RPMI8226 (cell line): ENCODE results near the gene GAR1.
"Not testable (repeated sequence)": the region's sequence is repeated elsewhere in the genome, so short reads cannot be mapped to it uniquely, and the experiment has no call there.

Experiments used
- DNase-seq: peaks from one replicate; pipeline ENCODE4 v3.0.0-alpha.2; 2015

The GAR1 gene

DNA sequence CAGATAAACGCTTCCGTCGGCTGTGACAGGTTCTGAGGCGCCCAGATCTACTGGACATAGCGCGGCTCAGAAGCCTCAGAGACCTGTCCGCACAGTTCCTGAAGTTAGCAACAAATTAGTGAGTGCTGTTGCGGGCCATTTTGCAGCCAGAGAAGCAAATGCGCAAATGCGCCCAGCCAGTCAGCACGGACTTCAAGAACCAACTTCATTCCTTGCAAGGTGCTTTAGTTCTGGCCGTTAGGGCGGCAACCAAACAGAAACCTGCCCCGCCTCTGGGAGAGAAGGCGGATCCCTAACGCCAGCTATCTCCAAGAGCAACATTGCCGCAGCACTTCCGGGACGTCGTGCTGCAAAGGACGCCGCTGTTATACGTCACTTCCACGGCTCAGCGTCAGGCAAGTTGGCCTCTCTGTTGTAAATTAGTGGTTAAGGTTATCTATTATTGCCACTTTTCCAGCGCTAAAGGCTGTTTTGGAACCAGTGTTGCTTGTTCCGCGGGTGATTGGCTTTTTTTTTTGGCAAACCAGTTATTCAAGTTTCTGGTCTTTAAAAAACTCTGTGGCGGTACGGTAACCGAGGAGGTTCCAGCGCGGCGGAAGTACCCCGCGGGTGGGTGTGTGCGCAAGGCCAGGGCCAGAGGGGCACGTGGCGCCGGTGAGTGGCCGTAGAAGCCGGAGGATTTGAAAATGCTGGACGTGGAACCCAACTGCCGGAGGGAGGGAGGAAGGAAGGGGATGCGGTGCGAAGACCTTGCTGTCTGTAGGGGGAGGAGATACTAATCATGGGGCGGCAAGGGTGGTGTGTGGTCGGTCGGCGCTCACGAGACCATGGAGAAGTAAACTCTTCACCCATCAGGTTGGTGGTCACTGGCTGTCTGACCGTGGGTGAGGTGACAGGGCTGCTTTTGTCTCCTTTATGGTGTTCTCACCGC lies at the start of gene GAR1:
Gene GAR1 (plus strand): TSS at position 612 of the 931 bp plus-strand sequence. CDS start 403 bp downstream, outside the sequence.
- peak; percentile 93 for DNase-seq

DNA sequence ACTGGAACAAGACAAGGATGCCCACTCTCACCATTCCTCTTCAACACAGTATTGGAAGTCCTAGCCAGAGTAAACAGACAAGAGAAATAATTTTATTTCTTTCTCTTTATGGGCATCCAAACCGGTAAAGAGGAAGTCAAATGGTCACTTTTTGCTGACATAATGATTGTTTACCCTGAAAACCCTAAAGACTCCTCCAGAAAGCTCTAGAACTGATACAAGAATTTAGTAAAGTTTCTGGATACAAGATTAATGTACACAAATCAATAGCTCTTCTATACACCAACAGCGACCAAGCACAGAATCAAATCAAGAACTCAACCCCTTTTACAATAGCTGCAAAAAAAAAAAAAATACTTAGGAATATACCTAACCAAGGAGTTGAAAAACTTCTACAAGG lies 33.5 kb upstream of the GAR1 start:
- DNase-seq = not testable (repeated sequence)

DNA sequence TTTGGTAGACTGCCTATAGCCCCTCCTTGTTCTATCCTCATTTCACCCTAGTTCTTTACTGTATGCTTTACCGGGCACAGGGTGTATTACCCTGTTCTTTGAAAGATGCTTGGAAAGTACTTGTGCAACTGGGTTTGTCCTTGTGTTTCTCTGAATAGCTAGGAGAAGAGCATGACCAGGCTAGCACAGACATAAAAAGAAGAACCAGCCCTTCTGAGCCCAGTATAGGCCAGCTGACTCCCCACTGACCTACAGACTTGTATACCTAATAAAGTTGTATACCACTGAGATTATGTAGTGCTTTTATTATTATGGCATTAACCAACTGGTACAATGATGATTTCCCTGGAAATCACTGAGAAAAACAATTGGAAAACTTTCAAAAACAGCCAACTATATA lies 28.7 kb upstream of the GAR1 start:
- DNase-seq = no peak

DNA sequence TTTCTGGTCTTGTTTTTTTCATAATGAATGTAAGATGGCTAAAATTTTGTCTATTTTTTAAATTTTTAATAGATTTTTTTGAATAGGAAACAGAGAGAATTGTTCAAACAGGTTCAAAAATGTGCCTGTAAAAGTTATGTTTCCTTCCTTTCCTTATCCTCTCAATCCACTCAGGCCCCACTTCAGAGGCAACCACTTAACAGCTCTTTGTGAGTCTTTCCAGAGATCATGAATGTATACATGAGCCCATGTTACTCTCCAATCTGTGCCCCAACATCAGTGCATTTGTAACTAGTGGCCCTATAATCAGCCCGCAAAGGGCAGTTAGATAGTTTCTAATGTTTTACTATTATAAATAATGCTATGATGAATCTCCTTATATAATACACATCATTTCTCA lies 27.8 kb upstream of the GAR1 start:
- no peak for DNase-seq

DNA sequence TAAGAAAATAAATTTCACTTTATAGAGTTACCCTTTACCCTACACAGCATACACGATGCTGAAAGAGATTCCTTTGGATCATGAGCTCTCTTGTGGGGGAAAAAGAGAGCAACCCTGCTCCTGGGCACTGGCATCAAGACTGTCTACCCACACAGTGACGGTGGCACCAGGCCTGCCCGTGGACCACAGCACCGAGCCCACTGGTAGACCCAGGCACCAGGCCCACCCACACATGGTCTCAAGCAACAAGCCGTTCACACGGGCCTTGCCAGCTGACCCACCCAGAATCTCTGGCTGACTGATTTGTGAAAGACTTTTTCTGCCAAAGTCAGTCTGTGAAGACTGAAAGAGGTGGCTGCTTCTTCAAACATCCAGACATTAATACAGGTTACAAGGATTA lies 20.5 kb upstream of the GAR1 start:
- DNase-seq = no peak

DNA sequence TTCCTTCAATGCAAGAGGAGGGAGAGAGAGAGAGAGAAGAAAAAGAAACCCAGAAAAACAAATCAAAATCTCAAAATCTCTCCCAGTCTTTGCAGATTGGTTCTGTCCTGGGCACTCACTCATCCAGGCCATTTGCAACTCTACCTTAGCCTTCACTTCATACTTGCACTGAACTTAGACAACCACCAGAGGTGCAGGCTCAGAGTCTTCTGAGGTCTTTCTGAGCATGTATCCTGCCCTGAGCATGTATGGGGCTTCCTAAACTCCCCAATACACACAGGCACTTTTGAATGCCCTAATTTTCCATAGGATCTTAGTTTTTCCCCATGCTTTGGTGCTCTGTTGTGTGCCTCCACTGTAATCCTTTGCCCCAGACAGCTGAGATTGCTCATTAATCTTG lies 16.7 kb upstream of the GAR1 start:
- DNase-seq = no peak

DNA sequence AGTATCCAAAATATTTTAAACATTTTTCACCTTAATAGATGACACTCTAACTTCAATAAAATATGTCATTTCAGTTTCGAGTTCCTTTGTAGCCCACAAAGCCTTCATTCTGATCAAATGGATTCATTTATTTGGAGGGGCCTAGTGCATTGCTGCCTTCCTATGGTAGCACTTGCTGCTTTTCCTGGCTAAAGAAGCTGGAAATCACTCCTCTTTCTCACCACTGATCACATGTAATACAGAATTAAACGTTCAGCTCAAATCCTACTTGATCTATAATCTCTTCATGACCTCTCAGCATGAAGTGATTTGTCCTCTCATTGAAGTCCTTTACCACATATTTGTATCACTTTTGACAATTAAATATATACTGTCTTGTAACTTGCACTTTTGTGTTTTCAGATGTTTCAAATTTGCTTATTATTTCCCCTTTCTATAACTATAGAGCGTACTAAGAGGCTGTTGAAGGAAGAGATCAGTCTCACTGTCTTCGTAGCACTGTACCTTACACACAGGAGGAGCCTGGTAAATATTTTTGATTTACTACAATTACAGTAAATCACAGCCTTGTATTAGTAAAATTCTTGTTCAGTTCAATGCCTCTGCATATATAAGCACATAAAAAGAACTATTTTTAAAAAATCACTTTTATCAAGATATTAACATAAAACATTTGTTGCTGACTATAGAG lies 14.3 kb upstream of the GAR1 start:
- DNase-seq = no peak

DNA sequence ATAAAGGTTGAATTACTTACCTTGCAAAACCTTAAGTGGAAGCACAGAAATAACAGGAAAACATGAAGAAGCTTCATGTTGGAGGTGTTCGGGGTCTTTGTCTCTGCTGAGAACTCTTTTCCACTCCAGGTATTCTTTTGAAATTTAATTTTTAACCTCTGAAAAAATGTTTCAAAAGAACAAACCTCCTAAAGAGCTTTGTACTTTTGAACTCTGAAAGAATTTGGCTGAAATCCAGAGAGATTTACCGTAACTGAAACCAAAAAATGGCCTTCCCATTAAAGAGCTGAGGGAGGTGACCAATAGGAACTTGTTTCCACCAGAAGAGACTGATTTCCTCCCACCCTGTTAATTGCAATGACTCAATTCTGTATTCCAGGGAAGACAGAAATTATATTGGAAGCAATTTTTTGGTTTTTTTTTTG lies 13.7 kb upstream of the GAR1 start, which contains the start of gene CFI:
Gene CFI (minus strand): TSS at position 105 of the 425 bp plus-strand sequence. CDS start 28 bp downstream, at position 77.
- DNase-seq = peak; percentile 44

DNA sequence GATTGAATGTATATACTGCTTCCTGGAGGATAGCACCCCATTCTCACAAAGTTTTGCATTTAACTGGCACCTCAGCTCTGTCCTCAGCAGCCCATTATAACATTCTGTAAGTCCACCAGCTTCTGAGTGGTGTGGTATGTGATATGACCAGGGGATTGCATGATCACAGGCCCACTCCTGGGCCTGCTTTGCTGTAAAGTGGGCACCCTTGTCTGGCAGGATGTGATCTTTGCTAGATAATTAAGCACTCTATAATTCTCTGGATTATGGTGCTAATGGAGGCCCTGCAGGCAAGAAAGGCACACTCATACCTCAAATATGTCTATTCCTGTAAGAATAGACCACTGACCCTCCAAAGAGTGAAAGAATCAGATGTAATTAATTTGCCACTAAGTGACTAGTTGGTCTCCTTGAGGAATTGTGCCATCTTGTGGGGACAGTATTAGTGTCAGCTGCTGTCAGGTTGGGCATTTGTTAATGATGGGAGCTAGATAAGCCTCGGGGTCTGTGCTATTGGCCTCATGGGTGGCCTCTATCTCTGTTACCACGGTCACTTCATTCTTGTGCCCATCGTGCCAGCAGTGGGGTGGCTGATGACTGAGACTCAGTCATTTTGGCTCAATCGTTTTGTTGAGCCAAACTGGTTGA lies 11.5 kb upstream of the GAR1 start:
- DNase-seq = peak; percentile 45

DNA sequence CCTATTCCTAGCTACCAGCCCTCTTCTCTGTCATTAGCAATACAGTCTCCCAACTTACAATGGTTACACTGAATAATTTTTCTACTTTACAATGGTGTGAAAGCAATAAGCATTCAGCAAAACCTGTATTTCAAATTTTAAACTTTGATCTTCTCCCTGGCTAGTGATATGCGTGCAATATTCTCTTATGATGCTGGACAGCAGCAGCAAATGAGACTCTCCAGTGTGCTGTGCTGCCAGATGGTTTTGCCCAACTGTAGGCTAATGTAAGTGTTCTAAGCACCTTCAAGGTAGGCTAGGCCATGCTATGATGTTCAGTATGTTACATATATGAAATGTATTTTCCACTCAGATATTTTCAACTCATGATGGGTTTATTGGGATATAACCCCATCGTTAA lies 5.9 kb upstream of the GAR1 start:
- no peak for DNase-seq

DNA sequence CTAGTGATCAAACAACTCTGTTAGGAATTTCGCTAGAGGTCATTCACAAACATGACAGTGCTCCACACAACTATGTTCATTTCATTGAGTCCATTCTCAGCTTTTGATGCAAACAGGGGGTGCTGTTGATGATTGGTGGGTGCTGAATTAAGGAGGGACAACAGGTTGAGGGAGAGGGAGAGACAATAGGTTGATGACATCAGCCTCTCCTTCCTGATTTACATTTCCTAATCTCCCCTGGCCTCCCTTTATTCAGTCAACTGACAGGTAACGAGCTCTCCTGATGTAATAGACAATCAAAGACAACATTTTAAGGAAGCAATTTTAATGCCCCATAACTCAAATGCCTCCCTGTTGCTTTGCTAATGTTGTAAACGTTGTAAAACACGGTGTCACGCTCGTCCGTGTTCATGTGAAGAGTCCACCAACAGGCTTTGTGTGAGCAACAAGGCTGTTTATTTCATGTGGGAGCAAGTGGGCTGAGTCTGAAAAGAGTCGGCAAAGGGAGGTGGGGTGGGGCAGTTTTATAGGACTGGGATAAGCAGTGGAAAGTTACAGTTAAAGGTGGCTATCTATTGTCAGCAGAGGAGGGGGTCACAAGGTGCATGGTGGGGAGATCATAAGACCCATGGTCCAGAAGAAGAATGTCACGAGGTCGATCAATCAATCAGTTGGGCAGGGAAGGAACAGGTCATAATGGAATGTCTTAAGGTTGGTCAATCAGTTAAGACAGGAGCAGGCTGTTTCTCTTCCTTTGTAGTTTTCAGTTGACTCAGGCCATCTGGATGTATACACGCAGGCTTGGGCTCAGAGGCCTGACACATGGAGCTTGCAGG lies 4.8 kb upstream of the GAR1 start:
- DNase-seq = no peak

DNA sequence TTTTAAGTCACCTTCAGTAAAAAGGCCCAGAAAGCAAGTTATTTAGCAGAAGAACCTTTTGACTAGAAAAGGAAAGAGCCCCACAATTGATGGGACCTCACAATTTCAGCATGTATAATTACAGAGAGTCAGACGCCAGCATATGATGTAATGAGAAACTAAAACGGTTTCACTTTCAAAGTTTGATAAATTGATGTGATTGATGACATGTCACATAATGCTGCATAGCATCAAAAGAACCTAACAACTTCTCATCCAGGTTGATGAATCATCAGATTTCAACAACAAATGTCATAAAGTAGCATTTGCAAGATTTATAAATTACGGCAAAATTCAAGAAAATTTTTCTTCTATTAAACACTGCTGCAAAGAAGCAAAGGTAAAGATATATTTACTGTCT lies 3.9 kb upstream of the GAR1 start:
- DNase-seq = no peak

DNA sequence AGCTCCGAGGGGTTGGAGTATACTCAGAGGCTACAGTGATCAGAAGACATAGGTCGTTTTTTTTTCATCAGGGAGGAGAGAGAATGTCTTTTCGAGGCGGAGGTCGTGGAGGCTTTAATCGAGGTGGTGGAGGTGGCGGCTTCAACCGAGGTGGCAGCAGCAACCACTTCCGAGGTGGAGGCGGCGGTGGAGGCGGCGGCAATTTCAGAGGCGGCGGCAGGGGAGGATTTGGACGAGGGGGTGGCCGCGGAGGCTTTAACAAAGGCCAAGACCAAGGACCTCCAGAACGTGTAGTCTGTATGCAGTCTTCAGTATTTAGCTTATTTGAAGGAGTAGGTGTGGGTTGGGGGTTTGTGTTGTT lies 500 bp downstream of the GAR1 start:
- DNase-seq = peak; percentile 9

DNA sequence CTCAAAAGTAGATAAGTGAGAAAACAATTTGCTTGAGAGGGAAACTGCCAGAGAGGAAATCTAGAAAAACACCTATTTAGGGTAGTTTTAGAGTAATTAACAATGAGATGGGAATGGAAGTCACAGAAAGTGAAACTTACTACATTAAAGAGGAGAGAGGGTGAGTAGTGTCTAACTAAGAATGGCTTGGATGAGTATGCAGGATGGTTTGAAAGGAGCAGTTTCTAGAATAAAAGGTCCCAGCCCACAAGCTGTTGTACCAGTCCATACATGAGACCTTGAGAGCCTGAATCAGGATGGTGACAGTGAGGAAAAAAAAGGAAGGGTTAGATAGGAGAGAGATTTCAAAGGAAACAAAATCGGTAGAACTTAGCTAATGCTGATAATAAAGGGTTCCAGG lies 1.3 kb downstream of the GAR1 start:
- no peak for DNase-seq

DNA sequence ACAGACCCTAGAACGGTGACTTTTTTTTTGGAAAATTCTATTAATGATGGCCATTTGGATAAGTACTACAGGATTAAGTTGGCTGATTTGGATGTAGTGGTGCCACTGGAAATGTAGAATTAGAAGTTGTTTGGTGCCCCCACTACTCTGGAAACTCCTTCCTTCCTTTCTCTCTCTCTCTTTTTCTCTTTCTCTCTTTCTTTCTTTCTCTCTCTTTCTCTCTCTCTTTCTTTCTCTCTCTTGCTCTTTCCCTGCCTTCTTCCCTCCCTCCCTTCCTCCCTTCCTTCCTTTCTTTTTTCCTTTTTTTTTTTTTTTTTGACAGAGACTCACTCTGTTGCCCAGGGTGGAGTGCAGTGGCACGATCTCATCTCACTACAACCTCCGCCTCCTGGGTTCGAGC lies 2.7 kb downstream of the GAR1 start:
- no peak for DNase-seq

DNA sequence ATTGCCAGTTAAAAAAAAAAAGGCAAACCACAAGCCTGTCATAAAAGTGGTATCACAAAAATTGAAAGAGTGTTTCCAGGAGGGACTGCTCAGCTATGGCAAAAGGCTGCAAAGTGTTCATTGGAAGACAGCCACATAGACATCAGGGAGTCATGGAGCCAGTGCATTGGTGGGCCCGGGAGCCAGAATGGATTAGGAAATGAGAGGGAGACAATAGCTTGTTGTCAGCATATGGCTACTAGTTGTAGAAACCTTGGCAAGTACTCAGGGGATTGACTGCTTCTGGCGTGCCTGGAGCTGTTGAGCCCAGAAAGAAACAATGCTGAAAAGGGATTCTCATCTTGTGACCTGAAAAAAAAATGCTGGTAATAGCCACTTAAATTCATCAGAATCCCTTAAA lies 5.0 kb downstream of the GAR1 start:
- no peak for DNase-seq

DNA sequence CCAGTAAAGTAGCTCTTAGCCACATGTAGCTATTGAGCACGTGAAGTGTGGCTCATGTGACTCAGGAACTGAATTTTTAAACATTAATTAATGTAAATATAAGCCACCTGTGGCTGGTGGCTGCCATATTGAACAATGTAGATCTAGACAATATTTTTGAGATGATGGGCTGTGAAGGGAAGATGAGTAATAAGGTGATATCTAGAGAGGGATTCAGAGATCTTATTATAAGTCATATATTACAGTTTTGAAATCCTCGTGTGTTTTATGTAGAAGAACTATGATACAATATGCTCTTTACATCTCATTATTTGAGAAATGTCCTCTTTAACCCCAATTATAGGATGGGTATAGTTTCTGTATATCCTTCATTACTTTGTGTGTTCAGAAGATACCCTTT lies 5.6 kb downstream of the GAR1 start:
- no peak for DNase-seq

DNA sequence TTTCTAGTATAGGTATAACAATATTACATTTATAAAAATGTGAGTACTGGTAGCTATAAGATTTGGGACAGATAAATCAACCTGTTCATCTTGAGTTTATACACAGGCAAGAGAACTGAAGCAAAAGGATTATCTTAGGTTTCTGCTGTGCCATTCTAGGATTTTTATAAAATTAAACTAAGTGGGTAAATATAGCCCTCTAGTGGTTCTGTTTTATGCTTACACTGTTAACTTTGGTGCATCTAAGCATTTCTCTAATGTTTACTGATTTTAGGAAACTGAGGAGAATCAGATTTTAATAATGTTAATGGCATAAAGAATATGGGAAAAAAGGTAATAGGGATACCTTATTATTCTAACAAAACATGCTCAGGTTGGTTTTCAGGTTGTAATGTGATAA lies 11.2 kb downstream of the GAR1 start:
- DNase-seq = peak; percentile 4

DNA sequence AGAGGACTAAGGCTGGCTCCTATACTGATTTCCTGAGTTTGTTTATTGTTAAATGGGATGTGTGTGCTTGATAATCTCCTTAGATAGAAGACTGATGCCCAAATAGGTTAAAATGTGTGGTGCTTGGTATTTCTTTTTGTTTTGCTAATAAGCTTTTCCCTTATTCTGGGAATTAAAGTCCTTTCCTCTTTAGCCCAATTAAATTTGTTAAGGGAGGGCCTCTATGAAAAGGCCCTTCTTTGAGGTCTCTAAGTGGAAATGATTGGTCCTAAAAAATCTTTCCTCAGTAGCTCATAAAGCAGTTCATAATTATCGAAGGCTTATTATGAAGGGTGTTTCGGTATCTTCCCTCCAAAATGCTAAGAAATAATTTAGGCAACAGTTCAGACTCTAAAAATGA lies 12.1 kb downstream of the GAR1 start, which contains the start of gene RRH:
Gene RRH (plus strand): TSS at position 301 of the 400 bp plus-strand sequence. CDS start 56 bp downstream, at position 357.
- no peak for DNase-seq

DNA sequence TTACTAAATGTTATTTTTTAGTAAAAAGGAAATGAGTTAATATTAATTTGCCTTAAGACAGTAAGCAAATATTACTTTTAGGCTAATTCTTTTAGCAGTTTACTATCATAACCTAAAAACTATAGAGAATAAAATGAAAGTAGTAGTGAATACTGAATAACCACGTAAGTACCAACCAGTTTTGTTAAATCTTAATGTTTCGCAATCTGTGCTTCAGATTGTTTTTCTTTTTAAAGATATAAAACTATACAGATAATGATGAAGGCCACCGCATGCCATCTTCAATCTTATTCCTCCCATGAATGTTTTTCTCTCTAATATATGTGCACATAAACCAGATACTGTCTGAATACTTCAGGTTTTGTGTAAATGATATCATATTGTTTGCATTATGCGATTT lies 18.2 kb downstream of the GAR1 start:
- no peak for DNase-seq

DNA sequence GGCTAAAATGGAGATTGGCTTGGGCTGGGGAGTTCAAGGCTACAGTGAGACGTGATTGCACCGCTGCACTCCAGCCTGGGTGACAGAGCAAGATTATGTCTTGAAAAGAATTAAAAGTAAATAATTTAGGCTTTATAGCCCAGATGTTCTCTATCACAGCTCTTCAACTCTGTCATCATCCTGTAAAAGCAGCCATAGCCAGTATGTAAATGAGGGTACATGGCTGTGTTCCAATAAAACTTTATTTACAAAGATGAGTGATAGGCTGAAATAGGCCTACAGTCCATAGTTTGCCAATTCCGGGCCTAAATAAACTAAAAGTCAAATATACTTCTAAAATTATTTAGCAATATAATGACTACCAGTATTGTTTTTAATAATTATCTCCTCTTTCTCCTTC lies 21.4 kb downstream of the GAR1 start:
- no peak for DNase-seq

DNA sequence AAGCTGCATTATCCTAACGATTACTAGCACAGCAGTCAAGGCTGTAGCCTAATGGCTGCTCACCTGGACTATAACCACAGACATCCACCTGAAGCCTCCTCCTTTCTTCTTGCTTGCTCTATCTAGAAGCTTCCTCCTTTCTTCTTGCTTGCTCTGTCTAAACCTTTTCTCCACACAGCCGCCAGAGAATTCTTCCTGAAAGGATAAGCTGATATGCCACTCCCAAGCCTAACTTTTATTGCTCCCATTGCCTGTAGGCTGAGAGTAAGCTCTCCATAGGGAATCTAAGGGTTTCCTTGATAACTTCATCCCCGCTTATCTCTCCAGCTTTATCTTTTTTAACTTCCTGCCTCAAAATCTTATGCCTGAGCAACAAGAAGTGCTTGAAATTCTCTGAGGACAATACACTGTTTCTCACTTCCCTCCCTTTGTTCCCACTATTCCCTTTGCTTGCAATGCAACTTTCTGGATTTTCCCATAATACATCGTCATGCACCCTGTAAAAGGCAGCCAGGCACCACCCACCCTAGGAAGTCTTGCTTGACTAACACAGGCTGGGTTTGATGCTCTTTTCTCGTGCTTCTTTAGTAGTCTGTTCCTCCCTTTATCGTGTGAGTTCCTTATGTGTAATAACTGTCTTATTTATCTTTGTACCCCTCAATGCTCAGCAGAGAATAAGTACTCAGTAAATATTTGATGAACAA lies 31.0 kb downstream of the GAR1 start:
- no peak for DNase-seq
